Measurements from ENCODE around the gene SLC8A1.

The SLC8A1 gene

GRCh38 chr2:40299781-40300180, 152.1 kb downstream of the SLC8A1 start:
- no peak for DNase-seq

GRCh38 chr2:40299173-40299572, 152.7 kb downstream of the SLC8A1 start:
- no peak for DNase-seq

- no peak for DNase-seq
These were observed 153.9 kb downstream of the SLC8A1 start for GRCh38 chr2:40298026-40298425.

GRCh38 chr2:40292291-40292690, 159.6 kb downstream of the SLC8A1 start:
- peak in 1 of 3 experiments; percentile 30 for DNase-seq

GRCh38 chr2:40289771-40290404, 162.0 kb downstream of the SLC8A1 start:
- no peak for DNase-seq

- no peak for DNase-seq
These were observed 164.1 kb downstream of the SLC8A1 start for GRCh38 chr2:40287773-40288172.

- peak in 2 of 3 experiments; percentile 43 to 82 for DNase-seq
These were observed 164.7 kb downstream of the SLC8A1 start for GRCh38 chr2:40287195-40287594.

GRCh38 chr2:40286721-40287120, 165.2 kb downstream of the SLC8A1 start:
- DNase-seq: peak; percentile 19 to 64 (median 23)

GRCh38 chr2:40285391-40285790, 166.5 kb downstream of the SLC8A1 start:
- DNase-seq: no peak

GRCh38 chr2:40284797-40285196, 167.1 kb downstream of the SLC8A1 start:
- DNase-seq: peak in 2 of 3 experiments; percentile 37 to 63

- DNase-seq: peak in 1 of 3 experiments; percentile 26
These were observed 168.6 kb downstream of the SLC8A1 start for GRCh38 chr2:40283111-40283909.

- DNase-seq: no peak
These were observed 169.5 kb downstream of the SLC8A1 start for GRCh38 chr2:40282428-40282827.

- DNase-seq: peak in 1 of 3 experiments; percentile 18
These were observed 170.6 kb downstream of the SLC8A1 start for GRCh38 chr2:40281021-40281940.

- DNase-seq: no peak
These were observed 172.4 kb downstream of the SLC8A1 start for GRCh38 chr2:40279482-40279881.

- DNase-seq: peak in 1 of 3 experiments; percentile 26
These were observed 172.9 kb downstream of the SLC8A1 start for GRCh38 chr2:40279001-40279400.

- no peak for DNase-seq
These were observed 175.8 kb downstream of the SLC8A1 start for GRCh38 chr2:40276076-40276475.

- DNase-seq: no peak
These were observed 177.6 kb downstream of the SLC8A1 start for GRCh38 chr2:40274270-40274669.

GRCh38 chr2:40273734-40274182, 178.1 kb downstream of the SLC8A1 start:
- DNase-seq: no peak

GRCh38 chr2:40271094-40271493, 180.8 kb downstream of the SLC8A1 start:
- DNase-seq: no peak

- DNase-seq: no peak
These were observed 181.5 kb downstream of the SLC8A1 start for GRCh38 chr2:40270372-40270771.

- no peak for DNase-seq
These were observed 183.3 kb downstream of the SLC8A1 start for GRCh38 chr2:40268566-40268965.

- no peak for DNase-seq
These were observed 185.7 kb downstream of the SLC8A1 start for GRCh38 chr2:40266201-40266600.

GRCh38 chr2:40265602-40266001, 186.3 kb downstream of the SLC8A1 start:
- DNase-seq: no peak

Measured in NCI-H1417 (cell line).